ENCODE data around the gene ATP10B.

The ATP10B gene

GRCh38 chr5:160702311-160702803, 149.7 kb downstream of the ATP10B start:
- no peaks in the 10 kb centered on the region for H3K79me2 ChIP-seq
- no peak for TF ChIP-seq CTCF (IDR thresholded peaks at IDR 0.05)
- no peaks in the 10 kb centered on the region for H3K4me1 ChIP-seq
- no peak overlapping the region for H2AFZ ChIP-seq
- H3K27ac ChIP-seq, result no peak overlapping the region
- H3K9ac ChIP-seq, result no peak overlapping the region
- no peaks in the 10 kb centered on the region for H3K9me3 ChIP-seq (ENCODE audit: control insufficient read depth, low read length)
- H3K4me2 ChIP-seq (ENCODE audit: low read length), result no peak overlapping the region
- H3K36me3 ChIP-seq (ENCODE audit: control insufficient read depth, insufficient read depth, low read length), result no peaks in the 10 kb centered on the region
- no peak overlapping the region for H3K4me3 ChIP-seq (ENCODE audit: low read depth, low read length)
- no peaks in the 10 kb centered on the region for H3K27me3 ChIP-seq (ENCODE audit: control insufficient read depth, insufficient read depth, low read length)

DNA sequence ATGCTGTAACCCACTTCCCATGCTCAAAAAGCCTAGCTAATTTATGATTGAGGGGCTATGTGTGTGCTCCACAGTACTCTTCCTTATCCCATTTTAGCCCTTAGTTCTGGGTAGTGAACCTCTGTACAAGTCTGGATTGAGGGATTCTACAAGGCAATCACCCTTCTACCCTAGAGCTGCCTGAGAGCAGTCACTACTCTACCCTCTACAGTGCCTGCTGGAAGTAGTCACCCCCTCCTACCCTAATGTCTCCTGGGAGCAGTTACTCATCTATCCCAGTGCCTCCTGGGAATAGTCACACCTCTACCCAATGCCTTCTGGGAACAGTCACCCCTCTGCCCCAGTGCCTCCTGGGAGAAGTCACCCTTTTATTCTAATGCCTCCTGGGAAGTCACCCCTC, 150.6 kb downstream of the ATP10B start:
- Histone ChIP-seq H3K4me1 (no peaks in the 10 kb centered on the region), H3K4me2 (ENCODE audit: low read length) (no peak overlapping the region), H3K9me3 (ENCODE audit: control insufficient read depth, low read length) (no peaks in the 10 kb centered on the region), H3K9ac (no peak overlapping the region), H3K36me3 (ENCODE audit: control insufficient read depth, insufficient read depth, low read length) (no peaks in the 10 kb centered on the region), H3K27ac (no peak overlapping the region), H2AFZ (no peak overlapping the region), H3K27me3 (ENCODE audit: control insufficient read depth, insufficient read depth, low read length) (no peaks in the 10 kb centered on the region), H3K4me3 (ENCODE audit: low read depth, low read length) (no peak overlapping the region), H3K79me2 (no peaks in the 10 kb centered on the region)
- no peak for TF ChIP-seq CTCF (IDR thresholded peaks at IDR 0.05)

- Histone ChIP-seq H3K27ac (no peak overlapping the region), H3K79me2 (no peaks in the 10 kb centered on the region)
- no peak for TF ChIP-seq CTCF (IDR thresholded peaks at IDR 0.05)
Measured at GRCh38 chr5:160699301-160699700, 152.7 kb downstream of the ATP10B start.

DNA sequence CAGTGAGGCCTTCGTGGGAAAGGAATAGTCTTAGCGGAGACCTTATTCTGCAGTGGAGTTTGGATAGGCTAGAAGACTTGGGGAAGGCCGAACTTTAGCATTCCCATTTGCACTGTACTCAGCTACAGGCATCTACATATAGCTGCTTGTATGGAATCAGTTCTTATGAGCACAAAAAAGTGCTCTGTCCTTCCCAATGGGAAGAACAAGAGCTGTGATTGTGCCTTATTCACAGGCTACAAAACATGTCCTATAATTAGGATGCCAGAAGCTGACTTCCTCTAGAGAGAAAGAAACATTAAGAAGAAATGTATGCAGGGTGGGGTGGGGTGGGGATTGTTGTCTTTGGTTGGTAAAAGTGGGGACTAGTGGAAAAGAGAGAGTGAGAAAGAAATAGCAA, 154.7 kb downstream of the ATP10B start:
- no peaks in the 10 kb centered on the region for H3K27me3 ChIP-seq (ENCODE audit: control insufficient read depth, insufficient read depth, low read length)
- no peaks in the 10 kb centered on the region for H3K9me3 ChIP-seq (ENCODE audit: control insufficient read depth, low read length)
- H3K27ac ChIP-seq, result no peak overlapping the region
- H3K4me1 ChIP-seq, result no peaks in the 10 kb centered on the region
- no peak overlapping the region for H3K9ac ChIP-seq
- H3K4me2 ChIP-seq (ENCODE audit: low read length), result no peak overlapping the region
- H2AFZ ChIP-seq, result no peak overlapping the region
- no peak for TF ChIP-seq CTCF (IDR thresholded peaks at IDR 0.05)
- H3K79me2 ChIP-seq, result no peaks in the 10 kb centered on the region
- no peaks in the 10 kb centered on the region for H3K36me3 ChIP-seq (ENCODE audit: control insufficient read depth, insufficient read depth, low read length)
- H3K4me3 ChIP-seq (ENCODE audit: low read depth, low read length), result no peak overlapping the region

More at GRCh38 chr5:160699301-160699700, 152.7 kb downstream of the ATP10B start:
- Histone ChIP-seq H3K4me3 (ENCODE audit: low read depth, low read length) (no peak overlapping the region), H3K4me2 (ENCODE audit: low read length) (no peak overlapping the region), H3K9ac (no peak overlapping the region), H3K36me3 (ENCODE audit: control insufficient read depth, insufficient read depth, low read length) (no peaks in the 10 kb centered on the region), H2AFZ (no peak overlapping the region), H3K4me1 (no peaks in the 10 kb centered on the region), H3K27me3 (ENCODE audit: control insufficient read depth, insufficient read depth, low read length) (no peaks in the 10 kb centered on the region), H3K9me3 (ENCODE audit: control insufficient read depth, low read length) (no peaks in the 10 kb centered on the region)

DNA sequence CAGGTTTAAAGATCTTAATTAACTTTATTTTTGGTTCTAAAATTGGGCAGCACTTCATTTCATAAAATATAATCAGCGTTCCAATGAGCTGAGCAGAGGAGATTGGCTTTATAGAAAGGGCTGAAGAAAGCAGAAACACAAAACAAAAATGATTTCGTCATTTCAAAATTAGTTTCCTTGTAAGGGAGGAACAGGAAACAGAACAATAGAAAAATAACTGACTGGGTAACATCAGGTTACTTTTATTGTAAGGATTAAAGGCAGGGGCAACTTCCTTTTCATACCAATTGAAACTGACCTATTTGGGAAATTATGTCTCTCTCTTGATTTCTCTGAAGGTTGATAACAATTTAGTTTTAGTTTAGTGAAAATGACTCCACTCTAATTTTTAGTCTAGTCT, 157.1 kb downstream of the ATP10B start:
- H3K36me3 ChIP-seq (ENCODE audit: control insufficient read depth, insufficient read depth, low read length), result no peaks in the 10 kb centered on the region
- no peaks in the 10 kb centered on the region for H3K4me1 ChIP-seq
- H3K4me2 ChIP-seq (ENCODE audit: low read length), result no peak overlapping the region
- no peaks in the 10 kb centered on the region for H3K27me3 ChIP-seq (ENCODE audit: control insufficient read depth, insufficient read depth, low read length)
- TF ChIP-seq CTCF (IDR thresholded peaks at IDR 0.05), result no peak
- H3K79me2 ChIP-seq, result no peaks in the 10 kb centered on the region
- H3K9me3 ChIP-seq (ENCODE audit: control insufficient read depth, low read length), result no peaks in the 10 kb centered on the region
- no peak overlapping the region for H2AFZ ChIP-seq
- no peak overlapping the region for H3K9ac ChIP-seq
- no peak overlapping the region for H3K27ac ChIP-seq
- H3K4me3 ChIP-seq (ENCODE audit: low read depth, low read length), result no peak overlapping the region
